ENCODE measurements around the gene MAPK4.
"Not testable (repeated sequence)": the region's sequence is repeated elsewhere in the genome, so short reads cannot be mapped to it uniquely, and the experiment has no call there.

The MAPK4 gene

DNA sequence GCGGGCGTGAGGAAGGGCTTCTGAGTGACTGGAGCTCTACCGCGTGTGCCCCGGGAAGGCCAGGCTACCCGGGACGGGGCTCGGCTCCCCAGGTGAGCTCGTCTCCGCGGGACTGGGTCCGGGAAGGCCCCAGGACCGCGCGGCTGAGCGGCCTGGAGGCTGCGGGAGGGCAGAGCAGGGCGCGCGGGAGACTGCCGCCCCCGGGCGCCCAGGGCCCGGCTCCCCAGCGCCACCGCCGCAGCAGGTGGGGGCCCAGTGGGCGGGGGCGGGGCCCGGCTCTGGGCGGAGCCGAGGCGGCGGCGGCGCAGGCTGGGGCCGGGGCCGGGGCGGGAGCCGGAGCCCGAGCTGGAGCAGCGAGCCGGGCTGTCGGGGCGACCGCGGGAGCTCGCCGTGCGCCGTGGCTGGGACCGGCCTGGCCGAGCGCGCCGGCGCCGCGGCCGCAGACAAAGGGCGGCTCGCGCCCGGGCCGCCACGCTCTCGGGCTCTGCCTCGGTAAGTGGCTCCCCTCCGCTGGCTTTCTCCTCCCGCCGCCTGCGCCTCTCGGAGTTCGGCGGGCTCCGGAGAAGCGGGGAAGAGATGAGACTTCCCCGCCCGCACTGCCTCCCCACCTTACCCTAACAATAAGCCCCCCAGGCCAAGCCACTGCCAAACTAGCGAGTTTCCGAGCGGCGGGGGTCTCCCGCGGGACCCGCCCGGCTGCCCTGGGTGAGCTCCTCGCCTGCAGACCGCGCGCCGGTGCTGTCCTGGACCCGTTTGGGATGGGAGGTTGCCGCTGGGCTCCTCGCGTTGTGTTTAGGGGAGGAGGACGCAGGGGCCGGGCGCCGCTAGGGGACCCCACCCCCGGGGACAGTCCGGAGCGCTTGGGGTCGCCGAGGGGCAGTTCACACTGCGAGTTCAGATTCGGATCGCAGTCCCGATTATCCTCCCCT is at the start of gene MAPK4:
Gene MAPK4, plus strand, starts transcription at position 336 of the 929 bp plus-strand sequence. CDS start 103,872 bp downstream, outside the sequence.
- H3K4me3 ChIP-seq (ENCODE audit: control insufficient read depth, low read depth, low read length), result peak within 1 kb of the TSS; percentile 25
- DNase-seq (ENCODE audit: low read depth), result no peak
- TF ChIP-seq, protein P1, sequence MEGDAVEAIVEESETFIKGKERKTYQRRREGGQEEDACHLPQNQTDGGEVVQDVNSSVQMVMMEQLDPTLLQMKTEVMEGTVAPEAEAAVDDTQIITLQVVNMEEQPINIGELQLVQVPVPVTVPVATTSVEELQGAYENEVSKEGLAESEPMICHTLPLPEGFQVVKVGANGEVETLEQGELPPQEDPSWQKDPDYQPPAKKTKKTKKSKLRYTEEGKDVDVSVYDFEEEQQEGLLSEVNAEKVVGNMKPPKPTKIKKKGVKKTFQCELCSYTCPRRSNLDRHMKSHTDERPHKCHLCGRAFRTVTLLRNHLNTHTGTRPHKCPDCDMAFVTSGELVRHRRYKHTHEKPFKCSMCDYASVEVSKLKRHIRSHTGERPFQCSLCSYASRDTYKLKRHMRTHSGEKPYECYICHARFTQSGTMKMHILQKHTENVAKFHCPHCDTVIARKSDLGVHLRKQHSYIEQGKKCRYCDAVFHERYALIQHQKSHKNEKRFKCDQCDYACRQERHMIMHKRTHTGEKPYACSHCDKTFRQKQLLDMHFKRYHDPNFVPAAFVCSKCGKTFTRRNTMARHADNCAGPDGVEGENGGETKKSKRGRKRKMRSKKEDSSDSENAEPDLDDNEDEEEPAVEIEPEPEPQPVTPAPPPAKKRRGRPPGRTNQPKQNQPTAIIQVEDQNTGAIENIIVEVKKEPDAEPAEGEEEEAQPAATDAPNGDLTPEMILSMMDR (IDR thresholded peaks at IDR 0.05; ENCODE audit: control insufficient read depth, insufficient read depth, low read depth, low read length, missing control alignments), result no peak

DNA sequence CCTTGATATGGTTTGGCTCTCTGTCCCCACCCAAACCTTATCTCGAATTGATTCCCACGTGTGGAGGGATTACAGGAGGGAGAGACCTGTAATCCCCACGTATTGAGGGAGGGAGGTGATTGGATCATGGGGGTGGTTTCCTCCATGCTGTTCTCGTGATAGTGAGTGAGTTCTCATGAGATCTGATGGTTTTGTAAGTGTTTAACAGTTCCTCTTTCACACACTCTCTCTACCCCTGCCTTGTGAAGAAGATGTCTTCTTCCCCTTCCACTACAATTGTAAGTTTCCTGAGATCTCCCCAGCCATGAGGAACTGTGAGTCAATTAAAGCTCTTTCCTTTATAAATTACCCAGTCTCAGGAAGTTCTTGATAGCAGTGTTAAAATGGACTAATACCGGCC is 42.6 kb upstream of the MAPK4 start:
- not testable (repeated sequence) for DNase-seq (ENCODE audit: low read depth); H3K4me3 ChIP-seq (ENCODE audit: control insufficient read depth, low read depth, low read length)

DNA sequence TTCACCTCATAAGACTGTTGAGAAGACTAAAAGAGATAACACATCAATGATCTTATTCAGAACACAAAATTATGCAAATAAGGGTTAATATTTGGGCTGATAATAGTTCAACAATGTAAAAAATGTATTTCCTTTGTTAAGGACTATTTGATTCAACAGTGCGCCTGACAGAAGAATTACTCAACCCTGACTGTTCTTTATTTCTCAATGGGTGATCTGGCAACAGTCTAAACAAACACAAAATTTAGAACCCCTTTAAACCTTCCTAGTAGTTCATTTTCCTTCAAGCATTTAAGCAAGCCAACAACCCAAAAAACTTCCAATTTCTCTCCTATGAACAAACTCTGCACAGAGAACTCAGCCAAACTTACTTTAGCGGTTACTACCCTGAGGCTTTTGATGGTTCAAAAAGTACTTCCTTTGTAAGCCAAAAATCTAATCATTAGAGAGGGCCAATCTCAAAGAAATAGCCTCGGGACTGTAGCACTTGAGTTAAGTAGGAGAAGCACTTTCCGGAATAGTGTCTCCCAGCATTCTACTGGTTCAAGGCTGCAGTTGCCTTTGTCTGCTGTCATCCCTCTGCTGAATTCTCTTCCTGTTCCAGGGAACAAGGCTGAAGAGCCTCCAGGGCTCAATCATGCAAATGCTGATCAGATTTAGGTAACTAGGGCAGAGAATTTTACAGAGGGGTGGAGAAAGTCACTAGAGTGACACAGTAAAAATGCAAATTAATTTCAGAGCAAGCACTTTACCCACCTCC is 40.9 kb upstream of the MAPK4 start:
- DNase-seq (ENCODE audit: low read depth), result no peak
- TF ChIP-seq, protein P1 (IDR thresholded peaks at IDR 0.05; ENCODE audit: control insufficient read depth, insufficient read depth, low read depth, low read length, missing control alignments), result no peak
- H3K4me3 ChIP-seq (ENCODE audit: control insufficient read depth, low read depth, low read length), result no peak overlapping the region

DNA sequence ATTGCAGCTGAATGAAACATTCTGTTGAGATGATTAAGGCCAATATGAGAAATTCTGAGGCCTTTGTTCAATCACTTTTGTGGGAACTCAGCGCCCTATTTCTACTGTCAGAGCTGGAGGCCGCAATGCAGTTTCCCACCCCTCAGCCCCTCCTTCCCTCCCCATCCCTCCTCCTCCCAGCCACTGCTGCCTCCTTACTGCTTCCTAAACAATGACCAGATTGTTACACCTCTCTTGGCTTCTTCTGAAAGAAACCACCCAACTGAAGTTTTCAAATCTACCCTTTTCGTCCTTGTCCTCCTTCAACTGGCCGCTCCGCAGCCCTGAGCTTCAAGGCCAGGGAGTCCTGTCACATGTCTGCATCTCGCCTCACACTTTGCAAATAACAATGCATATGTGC is 36.7 kb upstream of the MAPK4 start:
- no peak for DNase-seq (ENCODE audit: low read depth)
- TF ChIP-seq, protein P1 (IDR thresholded peaks at IDR 0.05; ENCODE audit: control insufficient read depth, insufficient read depth, low read depth, low read length, missing control alignments), result no peak
- H3K4me3 ChIP-seq (ENCODE audit: control insufficient read depth, low read depth, low read length), result no peak overlapping the region

DNA sequence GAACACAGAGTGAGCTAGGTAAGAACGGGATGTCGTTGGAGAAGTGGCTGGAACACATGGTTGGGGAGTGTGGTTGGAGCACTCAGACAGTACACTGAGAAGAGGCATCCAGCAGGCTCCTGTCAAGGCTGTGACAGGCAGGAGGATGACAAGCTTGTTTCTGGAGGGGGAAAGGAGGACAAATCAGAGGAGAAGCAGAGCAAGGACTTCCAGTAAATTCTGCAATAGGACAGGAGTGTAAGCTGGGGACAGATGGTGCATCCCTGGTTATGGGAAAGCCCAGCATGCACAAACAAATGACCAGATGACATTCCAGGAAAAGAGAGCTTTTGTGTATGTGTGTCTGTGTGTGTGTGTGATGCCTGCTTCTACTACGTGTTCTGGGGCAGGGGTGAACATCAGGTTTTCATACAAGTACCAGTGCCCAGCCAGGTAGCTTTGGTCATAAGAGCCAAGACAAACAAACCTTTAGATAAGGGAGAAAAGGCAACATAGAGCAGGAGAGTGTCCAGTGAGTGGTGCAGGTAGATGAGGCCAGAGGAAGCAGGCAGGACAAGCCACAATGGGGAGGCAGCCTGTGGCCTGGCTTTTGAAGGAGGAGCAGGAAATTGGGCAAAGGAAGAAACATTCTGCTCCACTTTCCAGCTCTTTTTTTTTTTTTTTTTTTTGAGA is 32.1 kb upstream of the MAPK4 start:
- DNase-seq (ENCODE audit: low read depth), result no peak
- H3K4me3 ChIP-seq (ENCODE audit: control insufficient read depth, low read depth, low read length), result no peak overlapping the region
- TF ChIP-seq, protein P1 (IDR thresholded peaks at IDR 0.05; ENCODE audit: control insufficient read depth, insufficient read depth, low read depth, low read length, missing control alignments), result no peak

DNA sequence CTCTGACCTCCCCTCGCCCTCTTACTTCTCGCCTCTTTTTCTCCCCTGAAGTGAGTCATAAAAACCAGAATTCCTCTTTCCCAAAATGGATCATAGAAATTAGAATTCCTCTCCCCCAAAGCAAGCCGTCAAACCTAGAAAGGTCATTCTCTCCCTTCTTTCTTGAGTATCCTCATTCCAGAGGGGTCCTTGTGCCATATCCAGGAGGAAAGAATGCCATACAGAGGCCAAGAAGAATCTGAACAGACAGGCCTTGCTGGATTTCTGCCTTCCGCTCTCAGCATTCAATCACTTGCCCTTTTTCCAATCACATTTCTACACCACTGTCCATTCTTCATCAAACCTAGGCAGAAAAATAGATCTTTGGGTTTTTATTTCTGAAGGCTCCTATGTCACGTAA is 31.1 kb upstream of the MAPK4 start:
- TF ChIP-seq, protein P1 (IDR thresholded peaks at IDR 0.05; ENCODE audit: control insufficient read depth, insufficient read depth, low read depth, low read length, missing control alignments), result no peak
- no peak overlapping the region for H3K4me3 ChIP-seq (ENCODE audit: control insufficient read depth, low read depth, low read length)
- DNase-seq (ENCODE audit: low read depth), result no peak

DNA sequence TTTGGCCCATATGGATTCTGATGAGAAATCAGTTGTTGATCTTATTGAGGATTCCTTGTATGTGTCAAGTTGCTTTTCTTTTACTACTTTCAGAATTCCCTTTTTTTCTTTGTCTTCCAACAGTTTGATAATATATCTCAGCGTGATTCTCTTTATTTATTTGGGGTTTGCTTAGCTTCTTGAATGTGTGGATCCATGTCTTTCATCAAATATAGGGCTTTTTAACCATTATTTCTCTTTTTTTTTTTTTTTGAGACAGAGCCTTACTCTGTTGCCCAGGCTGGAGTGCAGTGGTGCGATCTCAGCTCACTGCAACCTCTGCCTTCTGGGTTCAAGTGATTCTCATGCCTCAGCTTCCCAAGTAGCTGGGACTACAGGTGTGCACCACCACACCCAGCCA is 26.1 kb upstream of the MAPK4 start:
- not testable (repeated sequence) for H3K4me3 ChIP-seq (ENCODE audit: control insufficient read depth, low read depth, low read length); DNase-seq (ENCODE audit: low read depth)

DNA sequence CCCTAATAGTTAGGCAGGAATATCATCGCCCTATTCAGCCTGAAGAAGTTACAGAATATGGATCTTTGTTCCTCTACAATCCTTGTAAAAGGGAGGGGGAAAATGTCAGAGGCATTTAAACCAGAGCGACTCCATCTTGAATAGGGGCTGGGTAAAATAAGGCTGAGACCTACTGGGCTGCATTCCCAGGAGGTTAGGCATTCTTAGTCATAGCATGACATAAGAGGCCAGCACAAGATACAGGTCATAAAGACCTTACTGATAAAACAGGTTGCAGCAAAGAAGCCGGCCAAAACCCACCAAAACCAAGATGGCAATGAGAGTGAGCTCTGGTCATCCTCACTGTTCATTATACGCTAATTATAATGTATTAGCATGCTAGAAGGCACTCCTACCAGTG is 15.4 kb upstream of the MAPK4 start:
- not testable (repeated sequence) for DNase-seq (ENCODE audit: low read depth); H3K4me3 ChIP-seq (ENCODE audit: control insufficient read depth, low read depth, low read length)

All from AG09309 (cell line).